Effector memory CD4-positive, alpha-beta T cell (primary cell): ENCODE measurements around the gene FCRL4.

Source experiments
- DNase-seq, 3 donors: peaks; one replicate each; pipeline ENCODE4 v3.0.0-alpha.2; 2020
- H3K27ac ChIP-seq: 2 replicates; pipeline ENCODE4 v1.7.0; 2013; ENCODE audit warnings: mild to moderate bottlenecking, low read length, moderate library complexity; ENCODE audit not compliant: insufficient read depth, poor library complexity, severe bottlenecking
- H3K27me3 ChIP-seq: replicated peaks from 2 replicates; pipeline ENCODE4 v1.7.0; 2013; ENCODE audit warnings: mild to moderate bottlenecking, low read length; ENCODE audit not compliant: insufficient read depth, control insufficient read depth, poor library complexity, severe bottlenecking
- H3K36me3 ChIP-seq: 2 replicates; pipeline ENCODE4 v1.7.0; 2013; ENCODE audit warnings: mild to moderate bottlenecking, low read length, moderate library complexity; ENCODE audit not compliant: control insufficient read depth, insufficient read depth
- H3K4me1 ChIP-seq: 2 replicates; pipeline ENCODE4 v1.7.0; 2013; ENCODE audit warnings: low read length, mild to moderate bottlenecking; ENCODE audit not compliant: control insufficient read depth, insufficient read depth, poor library complexity, severe bottlenecking
- H3K4me3 ChIP-seq: 2 replicates; pipeline ENCODE4 v1.7.0; 2013; ENCODE audit warnings: low read length, low read depth, mild to moderate bottlenecking; ENCODE audit not compliant: insufficient read depth, poor library complexity, severe bottlenecking
- H3K9me3 ChIP-seq: 2 replicates; pipeline ENCODE4 v1.7.0; 2013; ENCODE audit warnings: mild to moderate bottlenecking, low read length, moderate library complexity; ENCODE audit not compliant: control insufficient read depth

Gene FCRL4

DNA sequence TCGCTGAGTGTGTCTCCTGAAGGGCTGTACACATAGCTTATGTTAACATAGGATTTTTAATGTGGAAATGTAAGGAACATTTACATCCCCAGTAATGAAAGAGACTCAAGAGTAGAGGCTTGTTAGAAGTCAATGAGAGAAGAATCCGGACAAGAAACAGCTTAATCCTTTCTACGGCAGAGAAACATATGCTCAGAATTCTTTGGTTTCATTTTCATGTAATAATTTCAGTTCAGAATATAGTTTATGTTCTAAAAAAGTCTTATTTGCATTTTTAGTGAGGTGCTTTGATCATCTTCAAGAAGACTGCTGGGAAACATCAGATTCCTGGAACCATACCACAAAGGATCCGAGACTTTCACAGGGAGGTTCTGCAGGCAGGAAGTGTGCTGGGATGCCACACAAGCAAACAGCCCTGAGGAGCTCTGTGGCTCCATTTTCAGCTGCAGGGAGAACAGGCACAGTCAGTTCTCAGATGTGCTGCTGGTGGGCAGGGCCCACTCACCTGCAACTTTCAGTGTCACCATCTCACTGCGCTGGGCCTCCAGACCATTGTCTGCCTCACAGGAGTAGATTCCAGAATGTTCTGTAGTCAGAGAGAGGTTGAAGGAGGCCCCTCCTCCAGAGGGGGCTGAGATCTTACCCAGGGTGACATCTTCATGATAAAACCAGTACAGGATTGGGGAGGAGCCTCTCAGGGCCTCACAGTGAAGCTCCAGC lies 74.0 kb downstream of the FCRL4 start:
- H3K4me3 ChIP-seq = no peak overlapping the region
- H3K9me3 ChIP-seq = no peaks in the 10 kb centered on the region
- no peak overlapping the region for H3K27ac ChIP-seq
- no peaks in the 10 kb centered on the region for H3K36me3 ChIP-seq
- H3K4me1 ChIP-seq = no peaks in the 10 kb centered on the region
- DNase-seq = no peak
- no peaks in the 10 kb centered on the region for H3K27me3 ChIP-seq
